Coronary artery (tissue), 2 donors: ENCODE data around the gene AMOTL1.
A peak's percentile ranks its signal among the peaks of the same experiment; 100 is the strongest.
"Not testable (repeated sequence)": the region's sequence is repeated elsewhere in the genome, so short reads cannot be mapped to it uniquely, and the experiment has no call there.

Experiments
- DNase-seq: peaks from one replicate; pipeline ENCODE4 v3.0.0-alpha.2; 2017; ENCODE audit warnings: low spot score
- H3K27ac ChIP-seq, 2 donors: fragments of 200-600 bp; sonication (generic); one replicate each; pipeline ENCODE4 v1.5.1; 2016 to 2019
- H3K4me3 ChIP-seq: fragments of 200-600 bp; sonication (generic); 2 replicates; pipeline ENCODE4 v1.5.1; 2016; ENCODE audit warnings: mild to moderate bottlenecking, moderate library complexity
- TF ChIP-seq, protein P1 (sequence below): fragments of 200-600 bp; sonication (generic); IDR thresholded peaks from one replicate; pipeline ENCODE4 v1.5.1; 2019; ENCODE audit warnings: antibody characterized with exemption

Gene AMOTL1

DNA sequence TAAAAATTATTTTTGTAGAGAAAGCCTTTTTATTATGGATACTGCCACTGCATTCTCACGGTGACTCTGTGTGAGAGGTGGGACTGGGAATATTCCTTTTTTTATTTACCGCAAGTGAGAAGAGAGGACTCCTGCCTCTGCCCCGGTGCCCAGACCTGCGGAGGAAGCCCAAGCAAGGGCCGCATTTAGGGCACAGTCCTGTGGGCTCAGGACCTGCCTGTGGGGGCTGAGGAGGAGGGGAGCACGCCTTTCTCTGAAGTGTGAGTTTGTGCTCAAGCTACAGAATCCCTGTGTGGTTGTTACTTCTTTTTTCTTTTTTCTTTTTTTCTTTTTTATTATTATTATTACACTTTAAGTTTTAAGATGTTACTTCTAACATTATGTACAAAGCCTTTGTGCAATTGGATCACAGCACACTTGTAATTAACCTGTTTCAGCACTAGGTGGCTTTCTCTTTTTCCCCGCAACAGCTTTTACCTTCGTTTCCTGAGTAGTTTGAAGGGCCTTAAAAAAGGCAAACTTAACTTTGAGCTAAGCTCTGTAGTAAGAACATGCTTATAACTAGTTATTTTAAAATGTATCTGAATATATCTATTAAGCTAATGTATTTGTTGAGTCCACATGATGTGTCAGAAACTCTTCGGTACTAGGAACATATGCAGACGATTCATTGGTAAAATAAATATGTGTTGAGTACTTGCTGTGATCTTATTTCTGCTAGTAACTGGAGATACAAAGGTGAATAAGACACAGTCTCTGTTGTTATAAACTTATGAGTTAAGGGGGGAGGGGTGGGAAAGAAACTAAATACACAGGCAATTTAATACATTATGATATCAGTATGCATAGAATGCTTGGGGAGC, 18.3 kb downstream of the AMOTL1 start:
- TF ChIP-seq, protein P1, sequence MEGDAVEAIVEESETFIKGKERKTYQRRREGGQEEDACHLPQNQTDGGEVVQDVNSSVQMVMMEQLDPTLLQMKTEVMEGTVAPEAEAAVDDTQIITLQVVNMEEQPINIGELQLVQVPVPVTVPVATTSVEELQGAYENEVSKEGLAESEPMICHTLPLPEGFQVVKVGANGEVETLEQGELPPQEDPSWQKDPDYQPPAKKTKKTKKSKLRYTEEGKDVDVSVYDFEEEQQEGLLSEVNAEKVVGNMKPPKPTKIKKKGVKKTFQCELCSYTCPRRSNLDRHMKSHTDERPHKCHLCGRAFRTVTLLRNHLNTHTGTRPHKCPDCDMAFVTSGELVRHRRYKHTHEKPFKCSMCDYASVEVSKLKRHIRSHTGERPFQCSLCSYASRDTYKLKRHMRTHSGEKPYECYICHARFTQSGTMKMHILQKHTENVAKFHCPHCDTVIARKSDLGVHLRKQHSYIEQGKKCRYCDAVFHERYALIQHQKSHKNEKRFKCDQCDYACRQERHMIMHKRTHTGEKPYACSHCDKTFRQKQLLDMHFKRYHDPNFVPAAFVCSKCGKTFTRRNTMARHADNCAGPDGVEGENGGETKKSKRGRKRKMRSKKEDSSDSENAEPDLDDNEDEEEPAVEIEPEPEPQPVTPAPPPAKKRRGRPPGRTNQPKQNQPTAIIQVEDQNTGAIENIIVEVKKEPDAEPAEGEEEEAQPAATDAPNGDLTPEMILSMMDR: peak; percentile 43
- H3K27ac ChIP-seq: no peak overlapping the region
- DNase-seq: no peak

DNA sequence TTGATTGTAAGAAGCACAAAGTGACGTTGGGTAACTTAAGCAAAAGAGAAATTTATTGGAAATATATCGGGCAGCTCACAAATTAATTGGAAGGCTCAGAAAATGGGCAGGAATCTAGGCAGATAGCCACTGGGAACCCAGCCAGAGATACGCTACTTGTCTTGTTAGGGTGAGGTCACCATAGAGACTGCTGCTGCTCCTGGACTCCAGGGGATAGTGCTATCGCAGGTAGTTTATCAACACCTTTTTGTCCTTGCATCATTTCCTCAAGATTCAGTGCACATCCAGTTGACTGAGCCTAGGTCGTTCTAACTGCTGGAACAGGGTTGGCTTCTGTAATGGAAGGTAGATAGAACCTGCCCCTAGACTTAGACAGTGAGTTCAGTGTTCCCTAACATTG, 19.6 kb downstream of the AMOTL1 start:
- H3K4me3 ChIP-seq: no peak overlapping the region
- TF ChIP-seq, protein P1: no peak
- no peak overlapping the region for H3K27ac ChIP-seq

More for the DNA sequence above, 18.3 kb downstream of the AMOTL1 start:
- no peak overlapping the region for H3K4me3 ChIP-seq

DNA sequence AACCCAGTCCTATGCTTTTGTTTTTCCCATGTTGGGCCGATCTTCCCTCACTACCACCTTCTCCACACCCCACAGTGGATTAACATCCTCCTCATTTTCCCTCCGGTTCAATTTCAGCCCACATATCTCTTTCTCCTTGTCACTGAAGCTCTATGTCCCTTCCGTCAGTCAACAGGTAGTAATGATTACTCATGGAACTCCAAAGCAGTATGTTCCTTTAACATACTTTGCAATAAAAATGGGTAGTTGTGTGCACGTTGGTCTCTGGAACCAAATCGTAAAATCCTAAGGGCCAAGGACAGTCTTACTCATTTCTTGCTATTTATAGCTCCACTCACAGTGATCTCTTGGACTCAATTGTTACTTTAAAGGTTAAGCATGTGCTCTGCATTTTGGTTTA, 20.2 kb downstream of the AMOTL1 start:
- DNase-seq: no peak
- no peak overlapping the region for H3K27ac ChIP-seq
- TF ChIP-seq, protein P1: no peak
- H3K4me3 ChIP-seq: no peak overlapping the region

More for the DNA sequence above, 19.6 kb downstream of the AMOTL1 start:
- no peak for DNase-seq

DNA sequence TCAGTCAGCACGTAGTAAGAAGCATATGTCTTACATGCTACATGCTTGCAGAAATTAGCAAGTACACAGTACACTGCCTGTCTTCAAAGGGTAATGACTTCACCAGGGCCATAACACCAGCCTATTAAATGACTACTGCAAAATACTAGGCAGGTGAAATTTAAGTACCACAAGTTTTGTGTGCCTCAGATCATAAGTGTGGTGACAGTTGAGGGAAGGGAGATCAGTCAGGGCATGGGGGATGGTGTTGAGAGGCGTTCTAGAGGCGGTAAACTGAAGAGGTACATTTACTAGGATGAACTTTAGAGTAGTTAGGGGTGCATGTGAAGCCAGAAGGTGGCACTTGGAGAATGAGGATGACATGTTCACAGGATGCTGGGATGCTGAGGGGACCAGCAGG, 22.0 kb downstream of the AMOTL1 start:
- no peak for DNase-seq
- Histone ChIP-seq H3K27ac (no peak overlapping the region), H3K4me3 (no peak overlapping the region)
- TF ChIP-seq, protein P1: no peak

DNA sequence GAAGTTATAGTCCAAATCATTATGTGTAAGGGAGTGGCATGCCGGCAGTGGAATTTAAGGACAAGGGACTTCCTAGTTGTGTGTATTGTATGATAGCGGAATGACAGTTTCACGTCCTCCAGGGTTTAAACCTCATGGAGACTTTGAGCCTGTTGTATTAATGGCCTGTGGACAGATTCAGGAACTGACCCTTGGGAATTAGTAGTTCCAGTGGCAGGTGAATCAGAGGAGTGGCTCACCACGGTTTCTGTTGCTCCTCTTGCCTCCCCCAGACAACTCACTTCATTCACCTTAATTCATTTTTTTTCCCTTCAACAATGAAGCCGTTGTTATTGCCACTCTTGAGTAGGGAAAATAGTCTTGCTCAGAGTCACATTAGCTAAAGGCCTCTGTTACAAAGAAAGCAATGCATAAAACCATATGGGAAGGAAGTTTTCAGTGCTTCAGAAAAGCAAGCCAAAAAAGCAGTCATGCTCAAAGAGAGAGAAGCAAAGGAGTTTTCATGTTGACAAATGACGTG, 22.6 kb downstream of the AMOTL1 start:
- H3K27ac ChIP-seq: no peak overlapping the region
- TF ChIP-seq, protein P1: no peak
- H3K4me3 ChIP-seq: no peak overlapping the region
- DNase-seq: no peak

DNA sequence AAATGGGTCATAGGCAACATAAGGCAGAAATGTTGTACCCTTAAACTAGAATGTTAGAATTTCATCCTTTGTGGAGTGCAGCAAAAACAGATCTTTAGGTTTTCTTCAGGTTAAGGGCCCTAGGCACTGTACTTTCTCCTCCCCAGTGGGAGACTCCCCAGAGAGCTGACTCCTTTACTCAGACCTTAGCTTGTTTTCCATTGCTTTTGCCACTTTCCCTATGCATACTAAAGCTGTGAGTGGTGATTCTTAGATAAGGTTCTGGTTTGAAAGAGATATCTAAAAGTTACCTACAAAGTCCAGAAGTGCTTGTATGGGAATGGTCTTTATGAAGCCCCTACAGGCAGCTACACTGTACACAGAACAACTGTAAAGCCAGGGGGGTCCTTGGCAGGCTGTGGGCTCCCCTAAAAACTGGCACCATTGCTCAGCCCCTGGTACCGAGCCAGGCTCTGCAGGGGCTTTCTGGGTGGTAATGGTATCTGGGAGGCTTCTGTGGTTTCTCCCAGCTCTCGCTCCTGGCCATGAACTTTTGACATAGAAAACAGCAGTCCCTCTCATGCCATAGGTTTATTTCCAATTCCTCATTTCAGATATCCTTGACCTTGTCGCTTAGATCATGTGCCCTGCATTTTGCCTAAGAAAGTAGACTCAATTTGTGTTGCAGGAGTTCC, 23.2 kb downstream of the AMOTL1 start:
- TF ChIP-seq, protein P1: no peak
- no peak for DNase-seq
- H3K4me3 ChIP-seq: no peak overlapping the region
- H3K27ac ChIP-seq: no peak overlapping the region

DNA sequence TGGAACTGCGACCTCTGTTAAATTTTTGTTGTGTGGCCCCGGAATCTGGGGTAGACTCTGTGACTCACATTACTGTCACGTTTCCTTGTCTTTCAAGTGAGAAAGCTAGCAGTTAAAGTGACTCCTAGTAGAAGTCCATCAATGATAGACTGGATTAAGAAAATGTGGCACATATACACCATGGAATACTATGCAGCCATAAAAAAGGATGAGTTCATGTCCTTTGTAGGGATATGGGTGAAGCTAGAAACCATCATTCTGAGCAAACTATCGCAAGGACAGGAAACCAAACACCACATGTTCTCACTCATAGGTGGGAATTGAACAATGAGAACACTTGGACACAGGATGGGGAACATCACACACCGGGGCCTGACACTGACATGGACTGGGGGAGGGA, 23.8 kb downstream of the AMOTL1 start:
- H3K4me3 ChIP-seq, H3K27ac ChIP-seq, DNase-seq: not testable (repeated sequence)
